HG03159 (cell line): Measurements from ENCODE around the gene ACSF3.

Source experiments
- ATAC-seq: cut with Tn5 transposase; IDR thresholded peaks from one replicate; pipeline ENCODE4 v1.9.1; 2021; ENCODE audit warnings: mild to moderate bottlenecking, moderate library complexity; ENCODE audit not compliant: unreplicated experiment

ACSF3 gene

GRCh38 chr16:89106533-89107202 is 13.0 kb downstream of the ACSF3 start:
- no peak for ATAC-seq

- no peak for ATAC-seq
These were observed 13.5 kb downstream of the ACSF3 start for GRCh38 chr16:89107203-89107582.

GRCh38 chr16:89108416-89108815 is 14.8 kb downstream of the ACSF3 start:
- no peak for ATAC-seq

GRCh38 chr16:89110641-89111040 is 17.0 kb downstream of the ACSF3 start:
- ATAC-seq, result no peak

- no peak for ATAC-seq
These were observed 17.6 kb downstream of the ACSF3 start for GRCh38 chr16:89111263-89111662.

GRCh38 chr16:89112377-89113151 is 18.9 kb downstream of the ACSF3 start:
- ATAC-seq, result no peak

- ATAC-seq, result no peak
These were observed 19.5 kb downstream of the ACSF3 start for GRCh38 chr16:89113152-89113547.

- no peak for ATAC-seq
These were observed 20.0 kb downstream of the ACSF3 start for GRCh38 chr16:89113661-89114060.

- no peak for ATAC-seq
These were observed 20.7 kb downstream of the ACSF3 start for GRCh38 chr16:89114159-89114981.

- peak; percentile 70 for ATAC-seq
These were observed 21.7 kb downstream of the ACSF3 start for GRCh38 chr16:89115216-89115861.

- no peak for ATAC-seq
These were observed 22.9 kb downstream of the ACSF3 start for GRCh38 chr16:89116341-89117226.

GRCh38 chr16:89117227-89117974 is 23.7 kb downstream of the ACSF3 start:
- no peak for ATAC-seq

- ATAC-seq, result no peak
These were observed 24.3 kb downstream of the ACSF3 start for GRCh38 chr16:89117975-89118289.

- no peak for ATAC-seq
These were observed 24.9 kb downstream of the ACSF3 start for GRCh38 chr16:89118361-89119165.

- ATAC-seq, result no peak
These were observed 25.5 kb downstream of the ACSF3 start for GRCh38 chr16:89119166-89119621.

GRCh38 chr16:89119661-89120141 is 26.0 kb downstream of the ACSF3 start:
- no peak for ATAC-seq

- ATAC-seq, result no peak
These were observed 26.6 kb downstream of the ACSF3 start for GRCh38 chr16:89120281-89120680.

- no peak for ATAC-seq
These were observed 27.3 kb downstream of the ACSF3 start for GRCh38 chr16:89120921-89121351.
